Neural cell (in vitro differentiated cells): ENCODE results near the gene DCBLD1. TPM values are rescaled to one million over a fixed set of nuclear protein-coding genes. Genes with fewer than 3 reads are reported as not detected.
A peak's percentile ranks its signal among the peaks of the same experiment; 100 is the strongest.

Source experiments
- H2AFZ ChIP-seq: fragments of 200-600, 300-800 bp; sonication (generic), shearing (Covaris generic); 2 replicates; pipeline ENCODE4 v1.6.0; 2014; ENCODE audit warnings: low read depth, mild to moderate bottlenecking, antibody characterized with exemption, low read length, moderate library complexity
- H3F3A ChIP-seq: fragments of 200-600 bp; shearing (Covaris generic); 2 replicates; pipeline ENCODE4 v1.6.1; 2016; ENCODE audit warnings: mild to moderate bottlenecking, moderate library complexity, mixed read lengths, antibody characterized with exemption, low read length; ENCODE audit not compliant: insufficient read depth, poor library complexity, severe bottlenecking
- H3K27ac ChIP-seq: fragments of 200-600, 300-800 bp; sonication (generic), shearing (Covaris generic); 2 replicates; pipeline ENCODE4 v1.5.1; 2014; ENCODE audit warnings: mild to moderate bottlenecking, low read length, moderate library complexity
- H3K27me3 ChIP-seq: fragments of 300-800, 200-600 bp; sonication (generic), shearing (Covaris generic); 2 replicates; pipeline ENCODE4 v1.6.0; 2014; ENCODE audit warnings: mild to moderate bottlenecking, low read depth, low read length, moderate library complexity; ENCODE audit not compliant: insufficient read depth
- H3K36me3 ChIP-seq: fragments of 300-800, 200-600 bp; sonication (generic), shearing (Covaris generic); 2 replicates; pipeline ENCODE4 v1.5.1; 2014; ENCODE audit warnings: mild to moderate bottlenecking, antibody characterized with exemption, low read length, moderate library complexity; ENCODE audit not compliant: insufficient read depth
- H3K4me2 ChIP-seq: fragments of 300-800, 200-600 bp; sonication (generic), shearing (Covaris generic); 2 replicates; pipeline ENCODE4 v1.6.0; 2014; ENCODE audit warnings: mild to moderate bottlenecking, low read length
- H3K4me3 ChIP-seq: fragments of 300-800, 200-600 bp; sonication (generic), shearing (Covaris generic); 2 replicates; pipeline ENCODE4 v1.5.1; 2014; ENCODE audit warnings: mild to moderate bottlenecking, low read length, moderate library complexity
- H3K79me2 ChIP-seq: fragments of 200-600 bp; shearing (Covaris generic); replicated peaks from 2 replicates; pipeline ENCODE4 v1.6.0; 2014; ENCODE audit warnings: mild to moderate bottlenecking, low read length, moderate library complexity; ENCODE audit not compliant: insufficient read depth
- H3K9ac ChIP-seq: fragments of 300-800, 200-600 bp; sonication (generic), shearing (Covaris generic); 2 replicates; pipeline ENCODE4 v1.6.1; 2016; ENCODE audit warnings: mild to moderate bottlenecking, low read length, mixed read lengths
- H3K9me2 ChIP-seq: fragments of 200-600 bp; shearing (Covaris generic); 2 replicates; pipeline ENCODE4 v1.6.1; 2016; ENCODE audit warnings: mild to moderate bottlenecking, low read length, mixed read lengths; ENCODE audit not compliant: insufficient read depth
- H3K9me3 ChIP-seq: fragments of 200-600, 300-800 bp; sonication (generic), shearing (Covaris generic); 2 replicates; pipeline ENCODE4 v1.6.1; 2016; ENCODE audit warnings: mild to moderate bottlenecking, mixed run types, low read length, moderate library complexity, mixed read lengths
- H4K20me1 ChIP-seq: fragments of 200-600 bp; shearing (Covaris generic); 2 replicates; pipeline ENCODE4 v1.6.1; 2016; ENCODE audit warnings: mild to moderate bottlenecking, mixed run types; ENCODE audit not compliant: insufficient read depth
- EP300 ChIP-seq: fragments of 450-650 bp; conservative IDR thresholded peaks from 2 replicates; pipeline ENCODE4 v1.6.1; 2014; ENCODE audit warnings: antibody characterized with exemption, mild to moderate bottlenecking, moderate library complexity; ENCODE audit not compliant: poor library complexity, severe bottlenecking
- EZH2 ChIP-seq: fragments of 200-600, 300-800 bp; shearing (Covaris generic), sonication (generic); IDR thresholded peaks from 2 replicates; pipeline ENCODE4 v1.6.1; 2014; ENCODE audit warnings: antibody characterized with exemption, low read length, borderline replicate concordance, mild to moderate bottlenecking; ENCODE audit not compliant: insufficient read depth, poor library complexity, severe bottlenecking
- MXI1 ChIP-seq: fragments of 450-650 bp; conservative IDR thresholded peaks from 2 replicates; pipeline ENCODE4 v1.6.1; 2014; ENCODE audit warnings: antibody characterized with exemption, mild to moderate bottlenecking; ENCODE audit not compliant: poor library complexity, severe bottlenecking
- POLR2AphosphoS5 ChIP-seq: IDR thresholded peaks from 2 replicates; pipeline ENCODE4 v1.6.1; 2012
- RAD21 ChIP-seq: fragments of 450-650 bp; conservative IDR thresholded peaks from 2 replicates; pipeline ENCODE4 v1.6.1; 2014; ENCODE audit warnings: antibody characterized with exemption, mild to moderate bottlenecking, moderate library complexity
- SMC3 ChIP-seq: fragments of 450-650 bp; conservative IDR thresholded peaks from 2 replicates; pipeline ENCODE4 v1.6.1; 2014; ENCODE audit warnings: antibody characterized with exemption, mild to moderate bottlenecking, moderate library complexity; ENCODE audit not compliant: poor library complexity
- TAF1 ChIP-seq: IDR thresholded peaks from 2 replicates; pipeline ENCODE4 v1.6.1; 2012; ENCODE audit warnings: low read depth
- polyA plus RNA-seq: library from polyadenylated mRNA; depleted of rRNA; stranded (reverse); fragments of >200 nt; gene quantifications from 2 replicates; pipeline ENCODE4 v1.2.3, GENCODE V29; 2014
- TF ChIP-seq, protein P1 (sequence below): fragments of 450-650 bp; IDR thresholded peaks from 2 replicates; pipeline ENCODE4 v1.5.1; 2014; ENCODE audit warnings: antibody characterized with exemption, mild to moderate bottlenecking, moderate library complexity; ENCODE audit not compliant: poor library complexity, severe bottlenecking
- TF ChIP-seq, protein P2 (sequence below): IDR thresholded peaks from 2 replicates; pipeline ENCODE4 v1.6.1; 2012; ENCODE audit warnings: borderline replicate concordance

DCBLD1 gene
- polyA plus RNA-seq, 1 donor from 2014 or later, result 11.4 TPM

DNA sequence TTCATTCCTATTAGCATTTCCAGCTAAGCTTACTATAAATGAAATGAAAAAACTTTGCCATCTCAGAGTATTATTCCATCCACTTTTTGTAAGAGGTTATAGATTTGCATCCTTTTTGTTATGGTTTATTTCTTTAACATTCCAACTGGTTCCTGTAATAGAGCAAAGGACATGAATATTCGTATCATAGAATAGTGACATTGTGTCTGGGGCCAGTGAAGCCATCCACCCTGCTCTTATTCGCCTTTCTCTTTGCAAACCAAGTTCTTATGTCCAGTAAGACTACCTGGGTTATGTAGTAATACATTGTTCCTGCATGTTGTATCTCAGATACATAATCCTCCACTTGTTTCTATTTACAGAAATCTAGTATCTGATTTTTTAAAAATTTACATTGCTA lies 43.1 kb downstream of the DCBLD1 start:
- no peaks in the 10 kb centered on the region for H3K9me3 ChIP-seq
- H3K27ac ChIP-seq, result no peak overlapping the region
- no peak overlapping the region for H3K4me3 ChIP-seq
- H3K9ac ChIP-seq, result no peak overlapping the region
- no peak overlapping the region for H2AFZ ChIP-seq
- H3K79me2 ChIP-seq, result no peaks in the 10 kb centered on the region
- TF ChIP-seq RAD21, result no peak
- TF ChIP-seq EP300, result no peak
- no peak for TF ChIP-seq MXI1
- no peak for TF ChIP-seq POLR2AphosphoS5
- TF ChIP-seq TAF1, result no peak
- TF ChIP-seq, protein P1, sequence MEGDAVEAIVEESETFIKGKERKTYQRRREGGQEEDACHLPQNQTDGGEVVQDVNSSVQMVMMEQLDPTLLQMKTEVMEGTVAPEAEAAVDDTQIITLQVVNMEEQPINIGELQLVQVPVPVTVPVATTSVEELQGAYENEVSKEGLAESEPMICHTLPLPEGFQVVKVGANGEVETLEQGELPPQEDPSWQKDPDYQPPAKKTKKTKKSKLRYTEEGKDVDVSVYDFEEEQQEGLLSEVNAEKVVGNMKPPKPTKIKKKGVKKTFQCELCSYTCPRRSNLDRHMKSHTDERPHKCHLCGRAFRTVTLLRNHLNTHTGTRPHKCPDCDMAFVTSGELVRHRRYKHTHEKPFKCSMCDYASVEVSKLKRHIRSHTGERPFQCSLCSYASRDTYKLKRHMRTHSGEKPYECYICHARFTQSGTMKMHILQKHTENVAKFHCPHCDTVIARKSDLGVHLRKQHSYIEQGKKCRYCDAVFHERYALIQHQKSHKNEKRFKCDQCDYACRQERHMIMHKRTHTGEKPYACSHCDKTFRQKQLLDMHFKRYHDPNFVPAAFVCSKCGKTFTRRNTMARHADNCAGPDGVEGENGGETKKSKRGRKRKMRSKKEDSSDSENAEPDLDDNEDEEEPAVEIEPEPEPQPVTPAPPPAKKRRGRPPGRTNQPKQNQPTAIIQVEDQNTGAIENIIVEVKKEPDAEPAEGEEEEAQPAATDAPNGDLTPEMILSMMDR, result no peak
- TF ChIP-seq SMC3, result no peak
- TF ChIP-seq, protein P2, sequence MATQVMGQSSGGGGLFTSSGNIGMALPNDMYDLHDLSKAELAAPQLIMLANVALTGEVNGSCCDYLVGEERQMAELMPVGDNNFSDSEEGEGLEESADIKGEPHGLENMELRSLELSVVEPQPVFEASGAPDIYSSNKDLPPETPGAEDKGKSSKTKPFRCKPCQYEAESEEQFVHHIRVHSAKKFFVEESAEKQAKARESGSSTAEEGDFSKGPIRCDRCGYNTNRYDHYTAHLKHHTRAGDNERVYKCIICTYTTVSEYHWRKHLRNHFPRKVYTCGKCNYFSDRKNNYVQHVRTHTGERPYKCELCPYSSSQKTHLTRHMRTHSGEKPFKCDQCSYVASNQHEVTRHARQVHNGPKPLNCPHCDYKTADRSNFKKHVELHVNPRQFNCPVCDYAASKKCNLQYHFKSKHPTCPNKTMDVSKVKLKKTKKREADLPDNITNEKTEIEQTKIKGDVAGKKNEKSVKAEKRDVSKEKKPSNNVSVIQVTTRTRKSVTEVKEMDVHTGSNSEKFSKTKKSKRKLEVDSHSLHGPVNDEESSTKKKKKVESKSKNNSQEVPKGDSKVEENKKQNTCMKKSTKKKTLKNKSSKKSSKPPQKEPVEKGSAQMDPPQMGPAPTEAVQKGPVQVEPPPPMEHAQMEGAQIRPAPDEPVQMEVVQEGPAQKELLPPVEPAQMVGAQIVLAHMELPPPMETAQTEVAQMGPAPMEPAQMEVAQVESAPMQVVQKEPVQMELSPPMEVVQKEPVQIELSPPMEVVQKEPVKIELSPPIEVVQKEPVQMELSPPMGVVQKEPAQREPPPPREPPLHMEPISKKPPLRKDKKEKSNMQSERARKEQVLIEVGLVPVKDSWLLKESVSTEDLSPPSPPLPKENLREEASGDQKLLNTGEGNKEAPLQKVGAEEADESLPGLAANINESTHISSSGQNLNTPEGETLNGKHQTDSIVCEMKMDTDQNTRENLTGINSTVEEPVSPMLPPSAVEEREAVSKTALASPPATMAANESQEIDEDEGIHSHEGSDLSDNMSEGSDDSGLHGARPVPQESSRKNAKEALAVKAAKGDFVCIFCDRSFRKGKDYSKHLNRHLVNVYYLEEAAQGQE, result no peak
- no peak for TF ChIP-seq EZH2
- no peaks in the 10 kb centered on the region for H3K36me3 ChIP-seq
- H4K20me1 ChIP-seq, result no peaks in the 10 kb centered on the region
- no peaks in the 10 kb centered on the region for H3K9me2 ChIP-seq
- H3K27me3 ChIP-seq, result no peaks in the 10 kb centered on the region
- H3F3A ChIP-seq, result no peaks in the 10 kb centered on the region
- H3K4me2 ChIP-seq, result no peak overlapping the region

DNA sequence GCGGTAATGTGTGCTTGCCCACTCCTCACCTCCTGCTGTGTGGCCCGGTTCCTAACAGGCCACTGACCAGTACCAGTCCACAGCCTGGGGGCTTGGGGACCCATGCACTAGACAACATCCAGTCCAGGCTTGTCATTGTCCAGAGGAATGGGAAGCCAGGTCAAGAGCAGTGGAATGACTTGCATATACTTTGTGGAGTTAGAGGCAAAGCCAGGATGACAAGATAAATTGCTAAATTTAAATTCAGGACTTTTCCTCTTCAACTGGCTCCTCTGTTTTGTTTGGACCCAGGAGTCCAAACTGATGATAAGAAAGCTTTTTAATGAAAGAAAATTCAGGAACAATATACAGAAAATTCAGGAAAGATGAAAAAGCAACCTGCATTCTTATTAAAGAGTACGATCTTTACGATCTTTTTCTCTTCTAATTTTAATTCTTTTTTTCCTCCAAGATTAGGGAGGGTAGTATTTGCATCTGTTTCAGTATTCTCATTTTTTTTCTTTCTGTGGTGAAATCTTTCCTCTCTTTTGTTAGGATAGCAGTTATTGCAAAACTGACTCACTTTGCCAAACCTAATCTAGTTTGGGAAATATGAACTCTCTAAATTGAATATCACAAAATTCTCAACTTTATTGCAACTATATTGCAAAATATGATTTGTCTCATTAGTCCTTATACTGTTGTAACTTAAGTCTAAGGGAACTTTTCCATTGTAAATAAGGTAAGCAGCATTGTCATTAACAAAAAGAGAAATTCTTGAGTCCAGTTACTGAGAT lies 48.2 kb downstream of the DCBLD1 start:
- Histone ChIP-seq H3F3A (no peaks in the 10 kb centered on the region), H3K27me3 (no peaks in the 10 kb centered on the region), H3K27ac (peak overlapping the region; percentile 82), H4K20me1 (no peaks in the 10 kb centered on the region), H3K9ac (peak overlapping the region; percentile 11), H2AFZ (no peak overlapping the region), H3K79me2 (no peaks in the 10 kb centered on the region), H3K4me2 (no peak overlapping the region), H3K9me2 (no peaks in the 10 kb centered on the region), H3K36me3 (no peaks in the 10 kb centered on the region), H3K4me3 (peak overlapping the region; percentile 36), H3K9me3 (no peaks in the 10 kb centered on the region)
- TF ChIP-seq, protein P1, result no peak
- TF ChIP-seq, protein P2, result peak; percentile 7
